Measurements from ENCODE around the gene CRYM.
A peak's percentile ranks its signal among the peaks of the same experiment; 100 is the strongest.

CRYM gene

GRCh38 chr16:21277927-21278706 lies at the start of gene CRYM:
Gene CRYM (minus strand): TSS chr16:21278290. CDS start chr16:21278251, 39 bp downstream.
- no peaks in the 10 kb centered on the region for H3K9me2 ChIP-seq (replicated peaks; ENCODE audit: insufficient read depth, low read length)
- H3K27me3 ChIP-seq (ENCODE audit: low read length), result no peaks in the 10 kb centered on the region
- no peak within 1 kb of the TSS for H3K27ac ChIP-seq (ENCODE audit: low read depth, low read length)
- H3F3A ChIP-seq (ENCODE audit: insufficient read depth), result no peaks in the 10 kb centered on the region
- peak within 1 kb of the TSS; percentile 42 for H3K4me3 ChIP-seq (ENCODE audit: insufficient read depth, low read length, poor library complexity, severe bottlenecking)
- peak within 1 kb of the TSS; percentile 54 for H3K4me2 ChIP-seq (ENCODE audit: low read depth, low read length, poor library complexity, severe bottlenecking)
- H3K36me3 ChIP-seq (ENCODE audit: low read length), result no peaks in the 10 kb centered on the region
- H3K9ac ChIP-seq (ENCODE audit: low read length), result peak within 1 kb of the TSS; percentile 39; the same call in 1 of the 2 replicates
- no peaks in the 10 kb centered on the region for H3K79me2 ChIP-seq (ENCODE audit: insufficient read depth, low read length)
- H4K20me1 ChIP-seq (ENCODE audit: low read depth, low read length), result no peaks in the 10 kb centered on the region
- no peaks in the 10 kb centered on the region for H3K9me3 ChIP-seq (ENCODE audit: insufficient read depth, low read length)
- peak within 1 kb of the TSS; percentile 78 for H2AFZ ChIP-seq (ENCODE audit: low read depth, low read length, severe bottlenecking)
- TF ChIP-seq EZH2phosphoT487 (conservative IDR thresholded peaks at IDR 0.05; ENCODE audit: low read length), result no peak
- TF ChIP-seq, protein P1, sequence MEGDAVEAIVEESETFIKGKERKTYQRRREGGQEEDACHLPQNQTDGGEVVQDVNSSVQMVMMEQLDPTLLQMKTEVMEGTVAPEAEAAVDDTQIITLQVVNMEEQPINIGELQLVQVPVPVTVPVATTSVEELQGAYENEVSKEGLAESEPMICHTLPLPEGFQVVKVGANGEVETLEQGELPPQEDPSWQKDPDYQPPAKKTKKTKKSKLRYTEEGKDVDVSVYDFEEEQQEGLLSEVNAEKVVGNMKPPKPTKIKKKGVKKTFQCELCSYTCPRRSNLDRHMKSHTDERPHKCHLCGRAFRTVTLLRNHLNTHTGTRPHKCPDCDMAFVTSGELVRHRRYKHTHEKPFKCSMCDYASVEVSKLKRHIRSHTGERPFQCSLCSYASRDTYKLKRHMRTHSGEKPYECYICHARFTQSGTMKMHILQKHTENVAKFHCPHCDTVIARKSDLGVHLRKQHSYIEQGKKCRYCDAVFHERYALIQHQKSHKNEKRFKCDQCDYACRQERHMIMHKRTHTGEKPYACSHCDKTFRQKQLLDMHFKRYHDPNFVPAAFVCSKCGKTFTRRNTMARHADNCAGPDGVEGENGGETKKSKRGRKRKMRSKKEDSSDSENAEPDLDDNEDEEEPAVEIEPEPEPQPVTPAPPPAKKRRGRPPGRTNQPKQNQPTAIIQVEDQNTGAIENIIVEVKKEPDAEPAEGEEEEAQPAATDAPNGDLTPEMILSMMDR (IDR thresholded peaks at IDR 0.05; ENCODE audit: insufficient read depth, low read length, poor library complexity, severe bottlenecking), result peak; percentile 89

DNA sequence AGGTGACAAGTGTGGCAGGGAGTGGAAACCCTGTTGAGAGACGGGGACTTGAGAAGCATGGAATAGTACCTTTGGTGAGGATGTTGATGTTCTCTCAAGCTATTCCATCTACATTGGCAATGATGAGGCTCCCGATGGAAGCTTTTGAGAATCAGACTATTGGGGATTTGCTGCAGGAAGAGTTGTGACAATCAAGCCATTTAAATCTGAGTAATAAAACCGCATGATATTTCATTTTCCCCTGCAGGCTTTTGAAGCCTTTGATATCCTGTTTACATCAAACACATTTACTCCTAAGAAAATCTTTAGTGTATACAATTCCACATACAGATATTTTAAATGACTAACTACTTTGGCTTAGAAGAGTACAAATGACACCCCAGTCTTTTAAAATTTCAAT lies 49.0 kb upstream of the CRYM start:
- Histone ChIP-seq H3K9ac (ENCODE audit: low read length) (no peak overlapping the region), H3K9me2 (replicated peaks; ENCODE audit: insufficient read depth, low read length) (no peaks in the 10 kb centered on the region), H3K27me3 (ENCODE audit: low read length) (no peaks in the 10 kb centered on the region), H3K4me2 (ENCODE audit: low read depth, low read length, poor library complexity, severe bottlenecking) (no peak overlapping the region), H3K79me2 (ENCODE audit: insufficient read depth, low read length) (no peaks in the 10 kb centered on the region), H4K20me1 (ENCODE audit: low read depth, low read length) (no peaks in the 10 kb centered on the region), H3K27ac (ENCODE audit: low read depth, low read length) (no peak overlapping the region), H3K9me3 (ENCODE audit: insufficient read depth, low read length) (no peaks in the 10 kb centered on the region), H3F3A (ENCODE audit: insufficient read depth) (no peaks in the 10 kb centered on the region), H3K36me3 (ENCODE audit: low read length) (no peaks in the 10 kb centered on the region), H2AFZ (ENCODE audit: low read depth, low read length, severe bottlenecking) (no peak overlapping the region), H3K4me3 (ENCODE audit: insufficient read depth, low read length, poor library complexity, severe bottlenecking) (no peak overlapping the region)
- TF ChIP-seq EZH2phosphoT487 (conservative IDR thresholded peaks at IDR 0.05; ENCODE audit: low read length), result no peak
- TF ChIP-seq, protein P1 (IDR thresholded peaks at IDR 0.05; ENCODE audit: insufficient read depth, low read length, poor library complexity, severe bottlenecking), result no peak

DNA sequence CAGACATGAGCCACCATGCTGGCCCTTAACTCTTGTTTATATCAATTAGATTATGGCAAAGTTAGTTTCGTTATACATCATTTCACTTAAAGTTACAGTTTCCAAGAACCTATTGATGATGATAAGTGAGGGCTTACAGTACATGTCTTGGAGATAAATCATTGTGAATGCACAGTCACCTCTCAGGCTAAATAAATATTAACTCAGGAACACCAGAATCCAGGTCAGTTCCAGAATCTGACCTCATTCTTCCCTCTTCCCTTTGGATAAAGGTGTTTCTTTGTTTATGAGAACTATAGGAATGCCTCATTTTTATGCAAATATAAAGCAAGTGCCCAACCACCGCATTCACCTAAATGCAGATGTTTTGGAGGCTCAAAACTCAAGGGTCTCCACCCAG lies 48.4 kb upstream of the CRYM start:
- H3K4me3 ChIP-seq (ENCODE audit: insufficient read depth, low read length, poor library complexity, severe bottlenecking), result no peak overlapping the region
- no peaks in the 10 kb centered on the region for H3K9me2 ChIP-seq (replicated peaks; ENCODE audit: insufficient read depth, low read length)
- H2AFZ ChIP-seq (ENCODE audit: low read depth, low read length, severe bottlenecking), result no peak overlapping the region
- H3K36me3 ChIP-seq (ENCODE audit: low read length), result no peaks in the 10 kb centered on the region
- no peaks in the 10 kb centered on the region for H3K79me2 ChIP-seq (ENCODE audit: insufficient read depth, low read length)
- no peaks in the 10 kb centered on the region for H3K27me3 ChIP-seq (ENCODE audit: low read length)
- H3K9ac ChIP-seq (ENCODE audit: low read length), result no peak overlapping the region
- no peak overlapping the region for H3K27ac ChIP-seq (ENCODE audit: low read depth, low read length)
- no peak overlapping the region for H3K4me2 ChIP-seq (ENCODE audit: low read depth, low read length, poor library complexity, severe bottlenecking)
- no peak for TF ChIP-seq EZH2phosphoT487 (conservative IDR thresholded peaks at IDR 0.05; ENCODE audit: low read length)
- TF ChIP-seq, protein P1 (IDR thresholded peaks at IDR 0.05; ENCODE audit: insufficient read depth, low read length, poor library complexity, severe bottlenecking), result no peak
- no peaks in the 10 kb centered on the region for H3F3A ChIP-seq (ENCODE audit: insufficient read depth)
- no peaks in the 10 kb centered on the region for H4K20me1 ChIP-seq (ENCODE audit: low read depth, low read length)
- H3K9me3 ChIP-seq (ENCODE audit: insufficient read depth, low read length), result no peaks in the 10 kb centered on the region
